ENCODE data around the gene ANO4.
"Not testable (repeated sequence)": the region's sequence is repeated elsewhere in the genome, so short reads cannot be mapped to it uniquely, and the experiment has no call there.

ANO4 gene

DNA sequence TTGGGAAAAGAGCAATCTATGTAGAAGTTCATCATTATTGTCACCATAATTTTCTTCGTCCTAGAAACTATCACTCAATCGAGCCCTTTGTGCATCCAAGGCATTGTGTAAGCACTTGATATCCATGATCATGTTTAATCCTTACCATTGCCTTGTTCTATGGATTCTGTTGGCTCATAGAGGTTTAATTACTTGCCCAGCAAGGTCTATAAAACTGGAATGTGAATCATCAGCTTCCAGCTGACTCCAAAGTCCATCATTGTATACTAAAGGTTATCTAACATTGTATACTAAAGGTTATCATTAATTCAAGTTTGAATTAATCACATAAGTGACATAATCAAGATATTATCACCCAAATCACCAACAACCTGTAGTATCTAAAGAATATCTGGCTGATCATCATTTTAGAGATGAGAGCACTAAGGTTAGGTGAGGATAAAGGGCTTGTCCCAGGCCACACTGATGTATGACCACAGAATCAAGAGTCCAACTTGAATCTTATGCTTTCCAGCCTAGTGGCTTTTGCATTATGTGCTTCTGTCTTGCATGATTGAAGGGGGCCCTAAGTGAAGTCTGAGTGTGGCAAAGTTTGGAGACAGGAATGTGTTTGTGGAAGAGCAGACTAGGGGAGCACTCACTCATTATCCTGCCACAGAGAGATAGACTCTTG lies 188.1 kb downstream of the ANO4 start:
- H3K4me3 ChIP-seq (ENCODE audit: insufficient read length, low read depth), result no peak overlapping the region
- peaks cover 7% of the 10 kb centered on the region for H3K4me1 ChIP-seq (ENCODE audit: insufficient read depth, insufficient read length)
- TF ChIP-seq ZNF274 (IDR thresholded peaks at IDR 0.05; ENCODE audit: low read depth, low read length), result no peak
- no peak for TF ChIP-seq YY1 (IDR thresholded peaks at IDR 0.05; ENCODE audit: insufficient read depth, insufficient read length)
- no peak for TF ChIP-seq SUZ12 (IDR thresholded peaks at IDR 0.05; ENCODE audit: extremely low read depth, insufficient read depth, insufficient read length)
- no peaks in the 10 kb centered on the region for H3K9me3 ChIP-seq (ENCODE audit: insufficient read depth, low read length)
- DNase-seq (ENCODE audit: low read depth, low spot score), result no peak
- H3K9ac ChIP-seq (ENCODE audit: insufficient read length, low read depth), result no peak overlapping the region
- no peaks in the 10 kb centered on the region for H3K27me3 ChIP-seq (ENCODE audit: insufficient read depth, insufficient read length)
- no peaks in the 10 kb centered on the region for H3K36me3 ChIP-seq (ENCODE audit: insufficient read depth, insufficient read length, low read length)

DNA sequence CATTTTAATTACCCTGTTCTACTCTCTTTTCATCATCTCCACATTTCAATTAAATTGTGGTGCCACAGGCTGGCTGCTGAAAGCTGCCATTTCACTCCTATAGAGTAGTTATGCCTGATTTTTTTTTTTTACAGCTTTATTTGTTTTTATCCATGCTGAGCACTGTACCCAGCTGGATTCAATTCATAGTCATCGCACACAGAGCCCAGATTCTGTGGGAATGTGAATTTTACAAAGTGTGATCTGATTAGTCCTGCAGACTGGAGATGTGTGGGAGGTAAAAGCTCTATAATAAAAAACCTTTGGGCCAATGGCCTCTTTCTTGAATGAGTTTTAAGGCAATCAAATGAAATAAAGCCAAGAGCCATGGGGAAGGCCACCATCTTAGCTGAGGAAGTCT lies 190.2 kb downstream of the ANO4 start:
- Histone ChIP-seq H3K9ac (ENCODE audit: insufficient read length, low read depth) (no peak overlapping the region), H3K9me3 (ENCODE audit: insufficient read depth, low read length) (no peaks in the 10 kb centered on the region), H3K4me3 (ENCODE audit: insufficient read length, low read depth) (no peak overlapping the region), H3K4me1 (ENCODE audit: insufficient read depth, insufficient read length) (peaks cover 7% of the 10 kb centered on the region), H3K27me3 (ENCODE audit: insufficient read depth, insufficient read length) (no peaks in the 10 kb centered on the region), H3K36me3 (ENCODE audit: insufficient read depth, insufficient read length, low read length) (no peaks in the 10 kb centered on the region)
- TF ChIP-seq YY1 (IDR thresholded peaks at IDR 0.05; ENCODE audit: insufficient read depth, insufficient read length) (no peak), SUZ12 (IDR thresholded peaks at IDR 0.05; ENCODE audit: extremely low read depth, insufficient read depth, insufficient read length) (no peak), ZNF274 (IDR thresholded peaks at IDR 0.05; ENCODE audit: low read depth, low read length) (no peak)
- DNase-seq (ENCODE audit: low read depth, low spot score), result no peak

DNA sequence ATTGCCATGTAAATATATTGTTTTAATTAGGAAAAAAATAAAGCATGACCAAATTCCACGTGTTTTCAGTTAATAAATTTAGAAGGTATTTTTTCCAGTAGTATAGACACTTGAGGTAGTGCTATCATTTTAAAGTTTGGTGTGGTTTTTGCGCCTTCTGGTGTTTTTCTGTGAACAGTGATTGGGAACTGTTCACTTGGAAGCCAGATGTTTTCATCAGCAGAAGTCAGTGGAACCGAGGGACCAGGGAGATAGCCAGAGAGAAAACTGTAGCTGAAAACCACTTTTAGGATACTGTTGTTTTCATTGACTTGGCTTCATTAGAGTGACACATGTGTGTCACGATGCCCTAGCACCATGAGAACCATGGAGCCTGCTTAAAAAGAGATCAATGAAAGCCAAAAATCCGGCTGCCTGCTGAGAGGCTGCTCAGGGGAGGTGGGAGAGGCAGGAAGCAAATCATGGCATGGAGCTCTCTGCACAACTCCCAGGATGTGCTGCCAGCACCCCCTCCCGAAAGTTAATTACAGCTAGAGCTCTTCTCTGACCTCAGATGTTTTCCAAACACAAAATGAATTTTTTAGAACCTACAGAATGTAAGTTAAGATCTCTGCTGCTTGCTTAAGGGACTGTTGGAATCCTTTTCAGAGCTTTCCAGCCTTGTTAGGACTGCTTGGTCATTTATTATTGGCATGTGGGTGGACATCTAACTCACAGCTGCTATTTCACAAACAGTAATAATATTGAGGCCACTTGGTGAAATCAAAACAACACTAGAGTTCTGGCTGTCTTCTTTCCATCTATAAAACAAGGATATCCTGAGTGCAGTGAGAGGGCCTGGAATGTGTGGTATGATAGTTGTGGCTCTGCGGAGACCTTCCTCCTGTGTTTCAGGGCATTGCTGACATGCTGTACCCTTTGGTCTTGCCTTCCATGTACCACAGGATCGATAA lies 192.3 kb downstream of the ANO4 start:
- peak; percentile 39 for DNase-seq (ENCODE audit: low read depth, low spot score)
- H3K36me3 ChIP-seq (ENCODE audit: insufficient read depth, insufficient read length, low read length), result no peaks in the 10 kb centered on the region
- H3K9me3 ChIP-seq (ENCODE audit: insufficient read depth, low read length), result no peaks in the 10 kb centered on the region
- peaks cover 7% of the 10 kb centered on the region for H3K4me1 ChIP-seq (ENCODE audit: insufficient read depth, insufficient read length)
- H3K4me3 ChIP-seq (ENCODE audit: insufficient read length, low read depth), result no peak overlapping the region
- no peaks in the 10 kb centered on the region for H3K27me3 ChIP-seq (ENCODE audit: insufficient read depth, insufficient read length)
- TF ChIP-seq SUZ12 (IDR thresholded peaks at IDR 0.05; ENCODE audit: extremely low read depth, insufficient read depth, insufficient read length) (no peak), YY1 (IDR thresholded peaks at IDR 0.05; ENCODE audit: insufficient read depth, insufficient read length) (no peak), ZNF274 (IDR thresholded peaks at IDR 0.05; ENCODE audit: low read depth, low read length) (no peak)
- H3K9ac ChIP-seq (ENCODE audit: insufficient read length, low read depth), result no peak overlapping the region

GRCh38 chr12:100987552-100988521 lies 193.3 kb downstream of the ANO4 start:
- TF ChIP-seq ZNF274 (IDR thresholded peaks at IDR 0.05; ENCODE audit: low read depth, low read length) (no peak), SUZ12 (IDR thresholded peaks at IDR 0.05; ENCODE audit: extremely low read depth, insufficient read depth, insufficient read length) (no peak), YY1 (IDR thresholded peaks at IDR 0.05; ENCODE audit: insufficient read depth, insufficient read length) (no peak)
- H3K27me3 ChIP-seq (ENCODE audit: insufficient read depth, insufficient read length), result no peaks in the 10 kb centered on the region
- H3K9me3 ChIP-seq (ENCODE audit: insufficient read depth, low read length), result no peaks in the 10 kb centered on the region
- H3K4me3 ChIP-seq (ENCODE audit: insufficient read length, low read depth), result no peak overlapping the region
- H3K4me1 ChIP-seq (ENCODE audit: insufficient read depth, insufficient read length), result peaks cover 7% of the 10 kb centered on the region
- DNase-seq (ENCODE audit: low read depth, low spot score), result peak; percentile 65
- H3K9ac ChIP-seq (ENCODE audit: insufficient read length, low read depth), result no peak overlapping the region
- no peaks in the 10 kb centered on the region for H3K36me3 ChIP-seq (ENCODE audit: insufficient read depth, insufficient read length, low read length)

- H3K9ac ChIP-seq (ENCODE audit: insufficient read length, low read depth); DNase-seq (ENCODE audit: low read depth, low spot score); H3K36me3 ChIP-seq (ENCODE audit: insufficient read depth, insufficient read length, low read length); H3K4me1 ChIP-seq (ENCODE audit: insufficient read depth, insufficient read length); H3K27me3 ChIP-seq (ENCODE audit: insufficient read depth, insufficient read length); H3K9me3 ChIP-seq (ENCODE audit: insufficient read depth, low read length); H3K4me3 ChIP-seq (ENCODE audit: insufficient read length, low read depth): not testable (repeated sequence)
These were observed 194.9 kb downstream of the ANO4 start for GRCh38 chr12:100989509-100989908.

DNA sequence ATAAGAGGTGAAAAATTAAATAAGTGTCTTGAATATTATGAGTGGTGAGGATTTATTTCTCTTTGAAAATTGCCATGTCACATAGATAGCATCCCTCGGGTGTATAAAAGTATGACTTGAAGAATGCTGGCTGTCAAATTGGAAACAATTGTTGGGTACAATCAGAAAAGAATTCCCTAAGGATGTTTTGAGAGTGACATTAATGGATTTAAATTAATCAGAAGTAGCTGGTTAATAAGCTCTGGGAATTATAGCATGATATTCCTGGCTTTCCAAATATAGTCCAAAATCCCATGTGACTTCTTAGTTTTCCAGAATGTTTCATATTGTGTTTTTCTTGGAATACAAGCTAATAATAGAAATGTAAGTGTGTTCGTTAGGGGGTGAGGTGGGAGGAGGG lies 196.5 kb downstream of the ANO4 start:
- Histone ChIP-seq H3K9ac (ENCODE audit: insufficient read length, low read depth) (no peak overlapping the region), H3K4me1 (ENCODE audit: insufficient read depth, insufficient read length) (peaks cover 7% of the 10 kb centered on the region), H3K9me3 (ENCODE audit: insufficient read depth, low read length) (peaks cover 7% of the 10 kb centered on the region; the same call in 1 of the 2 replicates), H3K27me3 (ENCODE audit: insufficient read depth, insufficient read length) (no peaks in the 10 kb centered on the region), H3K36me3 (ENCODE audit: insufficient read depth, insufficient read length, low read length) (no peaks in the 10 kb centered on the region), H3K4me3 (ENCODE audit: insufficient read length, low read depth) (no peak overlapping the region)
- DNase-seq (ENCODE audit: low read depth, low spot score), result no peak
- TF ChIP-seq SUZ12 (IDR thresholded peaks at IDR 0.05; ENCODE audit: extremely low read depth, insufficient read depth, insufficient read length) (no peak), YY1 (IDR thresholded peaks at IDR 0.05; ENCODE audit: insufficient read depth, insufficient read length) (no peak), ZNF274 (IDR thresholded peaks at IDR 0.05; ENCODE audit: low read depth, low read length) (no peak)

Data from NT2/D1 (cell line).